NCI-H146 (cell line): ENCODE measurements around the gene CACNG6.
"Not testable (repeated sequence)": the region's sequence is repeated elsewhere in the genome, so short reads cannot be mapped to it uniquely, and the experiment has no call there.

Experiments
- DNase-seq: peaks from one replicate; lab custom pipeline; 2025; lab: John Stamatoyannopoulos, UW

Gene CACNG6

GRCh38 chr19:54001496-54001895, 10.1 kb downstream of the CACNG6 start:
- DNase-seq: no peak

DNA sequence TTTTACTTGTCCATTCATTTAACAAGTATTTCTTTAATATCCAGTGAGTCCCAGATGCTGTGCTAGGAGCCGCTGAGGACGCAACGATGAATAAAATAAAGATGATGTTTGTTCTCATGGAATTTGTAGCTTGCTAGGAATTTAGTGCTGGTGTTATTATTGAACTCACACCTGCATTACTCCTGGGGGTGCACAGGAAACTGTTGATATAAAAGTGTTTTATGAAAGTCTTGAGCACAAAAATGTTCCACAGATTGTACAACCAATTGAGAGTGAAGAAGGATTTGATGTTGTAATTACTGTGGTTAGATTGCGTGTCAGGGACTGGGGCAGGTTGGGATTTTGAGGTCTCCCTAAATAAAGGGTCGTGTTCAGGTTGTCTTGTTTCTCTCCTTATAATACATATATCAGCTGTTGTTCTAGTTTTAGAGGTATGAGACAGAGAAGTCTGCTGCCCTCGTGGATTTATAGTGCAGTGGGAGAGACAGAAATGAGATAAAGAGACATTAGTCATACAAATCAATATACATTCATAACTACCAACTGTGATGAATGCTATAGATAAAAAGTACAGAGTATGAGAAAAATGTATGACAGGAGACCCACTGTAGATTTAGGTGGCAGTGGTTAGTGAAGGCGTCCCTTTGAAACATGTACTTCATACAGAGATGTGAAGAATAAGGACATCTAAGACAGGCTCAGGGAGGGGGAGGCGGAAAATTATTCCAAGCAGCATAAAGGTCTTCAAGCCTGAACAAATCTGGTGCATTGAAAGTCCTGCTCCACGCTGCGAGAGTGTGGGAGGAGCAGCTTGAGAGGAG, 11.3 kb downstream of the CACNG6 start:
- no peak for DNase-seq

DNA sequence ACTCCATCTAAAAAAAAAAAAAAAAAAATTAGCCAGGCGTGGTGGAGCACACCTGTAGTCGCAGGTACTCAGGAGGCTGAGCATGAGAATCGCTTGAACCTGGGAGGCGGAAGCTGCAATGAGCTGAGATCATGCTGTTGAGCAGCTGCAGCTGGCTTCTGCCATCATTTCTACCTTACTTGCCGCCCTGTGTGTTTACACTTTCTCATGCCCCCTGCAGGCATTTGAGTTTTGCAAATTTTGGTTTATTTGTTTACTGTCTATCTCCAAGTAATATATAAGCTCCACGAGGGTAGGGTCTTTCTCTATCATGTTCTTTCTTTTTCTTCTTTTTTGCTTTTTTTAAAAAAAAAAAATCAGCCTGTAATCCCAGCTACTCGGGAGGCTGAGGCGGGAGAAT, 18.0 kb downstream of the CACNG6 start:
- DNase-seq: no peak

GRCh38 chr19:54010474-54010873, 19.0 kb downstream of the CACNG6 start:
- DNase-seq: no peak

DNA sequence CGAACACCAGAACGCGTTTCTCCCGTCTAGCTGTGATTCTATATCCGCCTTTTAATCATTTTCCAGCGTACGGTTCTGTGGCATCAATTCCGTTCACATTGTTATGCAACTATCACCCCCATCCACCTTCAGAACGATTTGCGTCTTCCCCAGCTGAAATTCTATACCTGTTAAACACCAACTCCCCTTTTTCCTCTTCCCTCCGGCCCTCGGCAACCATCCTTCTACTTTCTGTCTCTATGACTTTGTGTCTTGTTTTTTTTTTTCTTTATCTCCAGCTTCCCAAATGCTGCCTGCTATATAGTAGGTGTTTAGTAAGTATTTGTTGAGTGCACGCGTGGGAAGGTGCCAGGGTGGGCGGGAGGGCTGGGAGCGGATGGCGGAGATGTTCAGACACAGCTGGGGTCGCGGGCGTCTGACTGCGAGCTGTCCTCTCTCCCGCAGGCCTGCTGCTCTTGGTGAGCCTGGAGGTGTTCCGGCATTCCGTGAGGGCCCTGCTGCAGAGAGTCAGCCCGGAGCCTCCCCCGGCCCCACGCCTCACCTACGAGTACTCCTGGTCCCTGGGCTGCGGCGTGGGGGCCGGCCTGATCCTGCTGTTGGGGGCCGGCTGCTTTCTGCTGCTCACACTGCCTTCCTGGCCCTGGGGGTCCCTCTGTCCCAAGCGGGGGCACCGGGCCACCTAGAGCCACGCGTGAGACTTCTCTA, 20.2 kb downstream of the CACNG6 start:
- no peak for DNase-seq

DNA sequence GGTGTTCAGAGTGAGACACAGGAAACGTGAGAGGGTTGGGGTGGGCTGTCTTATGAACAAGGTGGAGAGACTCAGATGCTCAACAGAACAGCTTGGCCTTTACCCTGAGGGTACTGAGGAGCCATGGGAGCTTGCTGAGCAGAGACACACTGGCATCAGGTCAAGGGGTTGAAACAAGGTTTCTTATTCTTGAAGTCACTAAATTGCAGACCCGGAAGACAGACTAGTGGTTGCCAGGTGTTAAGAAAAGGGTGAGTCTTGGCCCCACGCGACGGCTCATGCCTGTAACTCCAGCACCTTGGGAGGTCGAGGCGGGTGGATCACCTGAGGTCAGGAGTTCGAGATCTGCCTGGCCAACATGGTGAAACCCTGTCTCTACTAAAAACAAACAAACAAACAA, 22.4 kb downstream of the CACNG6 start:
- DNase-seq: no peak

GRCh38 chr19:54014920-54015560, 23.6 kb downstream of the CACNG6 start:
- peak; percentile 25 for DNase-seq

GRCh38 chr19:54017261-54017660, 25.8 kb downstream of the CACNG6 start:
- DNase-seq: no peak

GRCh38 chr19:54021363-54021762, 29.9 kb downstream of the CACNG6 start:
- DNase-seq: no peak

- DNase-seq: no peak
Observed at GRCh38 chr19:54021932-54022331, 30.5 kb downstream of the CACNG6 start.

- DNase-seq: no peak
Observed at GRCh38 chr19:54023191-54023590, 31.8 kb downstream of the CACNG6 start.

- DNase-seq: no peak
Observed at GRCh38 chr19:54024660-54025059, 33.2 kb downstream of the CACNG6 start.

- DNase-seq: no peak
Observed at GRCh38 chr19:54026656-54027055, 35.2 kb downstream of the CACNG6 start.

- DNase-seq: no peak
Observed at GRCh38 chr19:54029301-54029700, 37.9 kb downstream of the CACNG6 start.

GRCh38 chr19:54029930-54030490, 38.6 kb downstream of the CACNG6 start:
- DNase-seq: peak; percentile 26

DNA sequence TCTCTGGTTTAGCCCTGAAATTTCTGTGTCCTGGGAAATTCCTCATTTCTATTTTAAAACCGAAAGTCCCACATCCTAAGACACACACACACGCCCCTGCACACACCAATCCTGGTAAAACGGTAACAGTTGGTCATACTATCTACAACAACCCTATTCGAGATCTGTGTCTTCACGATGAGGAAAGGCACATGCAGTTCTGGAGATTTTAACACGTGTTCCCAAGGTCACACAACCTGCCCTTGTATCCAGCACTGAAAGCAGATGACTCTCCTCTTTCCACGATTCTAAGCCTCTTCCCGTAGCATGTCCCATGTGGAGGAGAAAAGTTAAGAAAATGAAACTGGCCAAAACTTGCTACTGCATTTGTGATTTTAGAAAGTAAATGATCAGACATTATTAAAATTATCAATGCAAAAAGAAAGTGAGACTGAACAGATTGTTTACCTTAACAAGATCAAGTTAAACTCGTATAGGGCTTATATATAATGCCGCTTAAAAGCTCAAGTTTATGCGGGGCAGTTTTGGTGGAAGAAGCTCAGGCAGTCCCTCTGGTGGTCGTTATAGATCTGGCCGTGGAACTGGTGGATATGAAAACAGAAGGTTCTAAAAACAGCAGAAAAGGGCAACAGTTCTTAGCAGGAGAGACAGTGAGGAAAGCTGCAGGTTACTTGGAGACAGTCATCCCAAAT, 39.6 kb downstream of the CACNG6 start:
- DNase-seq: no peak

DNA sequence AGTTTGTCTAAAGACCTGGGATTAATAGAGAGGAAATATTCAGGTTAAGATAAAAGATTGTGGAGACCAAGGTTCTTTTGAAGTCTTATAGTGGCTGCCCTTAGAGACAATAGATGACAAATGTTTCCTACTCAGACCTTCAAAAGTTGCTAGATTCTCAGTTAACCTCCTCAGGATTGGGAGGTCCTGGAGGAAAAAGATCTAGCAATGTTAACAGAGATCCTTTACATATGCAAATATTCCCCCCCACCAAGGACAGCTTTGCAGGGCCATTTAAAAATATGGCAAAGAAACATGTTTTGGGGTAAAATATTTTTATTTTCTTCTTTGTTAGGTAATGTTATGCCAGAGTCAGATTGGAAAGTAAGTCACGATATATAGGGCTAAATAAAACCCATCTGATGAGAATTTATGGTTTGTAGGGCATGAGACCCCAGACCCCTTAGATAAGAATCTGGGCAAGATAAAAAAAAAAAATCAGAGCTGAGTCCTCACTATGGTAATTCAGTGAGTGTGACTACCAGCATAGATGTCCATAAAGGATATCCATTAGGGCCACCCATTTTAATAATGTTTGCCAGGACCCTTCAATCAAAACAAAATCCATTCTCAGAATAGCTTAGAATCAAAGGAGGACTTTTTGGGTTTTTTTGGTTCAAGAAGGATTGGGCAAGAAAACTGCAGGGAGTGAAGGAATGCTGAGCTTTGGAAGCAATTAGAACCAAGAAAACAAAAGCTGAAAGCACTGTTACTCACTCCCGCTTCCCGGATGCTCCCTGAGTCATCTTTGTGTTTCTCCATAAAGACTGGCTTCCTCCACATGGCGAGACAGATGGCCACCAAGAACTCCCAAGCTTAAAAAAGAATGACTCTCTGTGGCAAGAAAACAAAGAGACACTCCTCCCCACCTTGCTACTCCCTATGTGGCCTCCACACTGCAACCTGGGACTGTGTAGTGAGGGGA, 44.1 kb downstream of the CACNG6 start:
- DNase-seq: no peak

DNA sequence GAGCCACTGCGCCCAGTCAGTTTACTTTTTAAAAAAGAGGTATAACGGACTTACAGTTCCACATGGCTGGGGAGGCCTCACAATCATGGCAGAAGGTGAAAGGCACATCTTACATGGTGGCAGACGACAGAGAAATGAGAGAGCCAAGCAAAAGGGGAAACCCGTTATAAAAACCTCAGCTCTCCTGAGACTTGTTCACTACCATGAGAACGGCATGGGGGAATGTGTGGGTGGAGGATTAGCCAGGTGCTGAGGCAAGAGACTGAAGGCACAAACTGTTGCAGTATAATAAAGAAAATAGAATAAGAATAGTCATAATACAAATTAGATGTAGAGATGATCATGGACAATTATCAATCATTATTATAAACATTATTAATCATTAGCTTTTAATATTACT, 45.1 kb downstream of the CACNG6 start:
- not testable (repeated sequence) for DNase-seq

GRCh38 chr19:54040003-54040402, 48.6 kb downstream of the CACNG6 start:
- DNase-seq: no peak

GRCh38 chr19:54041969-54042606, 50.7 kb downstream of the CACNG6 start:
- DNase-seq: no peak
